Hypothalamus (tissue), 51 donors: ENCODE data around the gene GRAMD4.

Source experiments
- DNase-seq, 51 donors: peaks; one replicate each; lab custom pipeline; 2025; lab: John Stamatoyannopoulos, UW

The GRAMD4 gene, protein sequence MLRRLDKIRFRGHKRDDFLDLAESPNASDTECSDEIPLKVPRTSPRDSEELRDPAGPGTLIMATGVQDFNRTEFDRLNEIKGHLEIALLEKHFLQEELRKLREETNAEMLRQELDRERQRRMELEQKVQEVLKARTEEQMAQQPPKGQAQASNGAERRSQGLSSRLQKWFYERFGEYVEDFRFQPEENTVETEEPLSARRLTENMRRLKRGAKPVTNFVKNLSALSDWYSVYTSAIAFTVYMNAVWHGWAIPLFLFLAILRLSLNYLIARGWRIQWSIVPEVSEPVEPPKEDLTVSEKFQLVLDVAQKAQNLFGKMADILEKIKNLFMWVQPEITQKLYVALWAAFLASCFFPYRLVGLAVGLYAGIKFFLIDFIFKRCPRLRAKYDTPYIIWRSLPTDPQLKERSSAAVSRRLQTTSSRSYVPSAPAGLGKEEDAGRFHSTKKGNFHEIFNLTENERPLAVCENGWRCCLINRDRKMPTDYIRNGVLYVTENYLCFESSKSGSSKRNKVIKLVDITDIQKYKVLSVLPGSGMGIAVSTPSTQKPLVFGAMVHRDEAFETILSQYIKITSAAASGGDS

GRCh38 chr22:46619830-46620501 lies at the start of gene GRAMD4:
TSS of gene GRAMD4 (plus strand) at chr22:46620386. CDS start at chr22:46626800, 6,414 bp downstream.
- peak in 39 of 51 donors; percentile 36 to 89 (median 67) for DNase-seq

DNA sequence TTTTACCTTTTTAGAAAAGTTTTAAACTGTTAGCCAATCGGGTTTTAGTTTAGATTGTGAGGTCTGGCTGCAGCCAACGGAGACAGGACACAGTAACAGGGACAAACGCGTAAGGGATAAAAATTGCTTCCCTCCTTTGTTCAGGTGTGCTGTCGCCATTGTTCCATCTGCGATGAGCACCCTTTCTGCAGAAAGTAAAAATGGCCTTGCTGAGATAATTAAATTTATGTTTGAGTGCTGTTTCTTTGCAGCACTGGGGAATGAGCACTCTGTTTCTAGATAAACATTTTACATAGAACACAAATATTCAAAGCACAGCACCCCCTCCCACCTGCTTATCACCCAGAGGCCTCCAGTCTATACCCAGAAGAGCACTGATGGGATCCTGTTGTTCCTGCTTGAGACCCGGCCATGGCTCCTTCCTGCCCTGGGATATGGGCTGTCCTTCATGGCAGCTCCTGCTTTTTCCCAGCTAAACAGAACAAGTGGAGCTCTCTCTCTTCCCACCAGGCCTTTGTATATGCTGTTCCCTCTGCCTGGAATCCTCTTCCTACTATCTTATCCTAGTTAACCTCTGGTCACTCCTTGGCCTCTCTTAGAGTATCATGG lies 48.4 kb upstream of the GRAMD4 start:
- DNase-seq, result no peak

- no peak for DNase-seq
Observed at GRCh38 chr22:46572911-46573780, 47.0 kb upstream of the GRAMD4 start.

DNA sequence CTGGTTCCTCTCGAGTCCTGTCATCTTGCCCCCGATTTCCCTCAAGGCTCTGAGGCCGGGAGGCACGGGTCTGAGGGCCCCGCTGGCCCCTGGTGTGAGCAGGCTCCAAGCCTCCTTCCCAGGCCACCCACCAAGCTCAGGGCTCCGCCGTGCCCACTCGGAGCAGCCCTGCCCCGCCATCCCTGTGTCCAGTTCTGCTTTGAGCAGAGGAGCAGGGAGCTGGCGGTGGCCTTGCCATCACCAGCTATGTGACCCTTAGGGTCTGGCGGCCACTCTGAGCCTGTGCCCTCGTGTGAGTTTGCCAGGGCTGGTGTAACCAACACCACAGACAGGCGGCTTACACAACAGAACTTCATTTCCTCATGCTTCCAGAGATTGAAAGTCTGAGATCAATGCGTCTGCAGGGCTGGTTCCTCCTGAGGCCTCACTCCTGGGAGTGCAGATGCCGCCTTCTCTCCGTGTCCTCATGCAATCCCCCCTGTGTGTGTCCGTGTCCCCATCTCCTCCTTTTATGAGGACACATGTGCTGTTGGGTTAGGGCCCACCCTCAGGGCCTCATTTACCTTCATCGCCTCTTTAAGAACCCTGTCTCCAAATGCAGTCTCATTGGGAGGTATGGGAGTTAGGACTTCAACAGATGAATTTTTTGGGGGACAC lies 46.3 kb upstream of the GRAMD4 start:
- DNase-seq, result no peak

DNA sequence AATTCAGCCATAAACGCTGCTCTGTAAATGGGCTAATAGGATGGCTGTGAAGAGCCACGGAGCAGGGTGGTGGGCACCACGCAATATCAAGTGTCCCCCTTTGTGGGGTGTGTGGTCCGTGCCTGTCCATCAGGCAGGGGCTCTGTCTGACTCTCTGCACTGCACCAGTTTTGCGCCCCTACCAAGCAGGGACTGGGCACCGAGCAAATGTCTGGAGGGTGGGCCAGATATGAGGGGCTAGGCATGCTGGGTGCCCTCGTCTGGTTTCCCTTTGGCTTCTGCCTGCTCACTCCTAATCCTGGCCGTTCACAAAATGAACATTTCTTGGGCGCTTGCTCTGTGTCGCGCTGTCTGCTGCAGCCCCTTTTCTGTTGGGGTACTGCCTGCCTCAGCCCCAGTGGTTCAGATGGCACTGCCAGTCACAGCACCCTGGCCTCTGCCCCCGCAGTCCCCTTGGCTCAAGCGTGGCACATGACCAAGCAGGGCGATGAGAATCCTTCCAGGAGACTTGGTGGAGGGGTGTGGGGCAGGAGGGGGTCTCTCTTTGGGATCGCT lies 45.7 kb upstream of the GRAMD4 start:
- no peak for DNase-seq

DNA sequence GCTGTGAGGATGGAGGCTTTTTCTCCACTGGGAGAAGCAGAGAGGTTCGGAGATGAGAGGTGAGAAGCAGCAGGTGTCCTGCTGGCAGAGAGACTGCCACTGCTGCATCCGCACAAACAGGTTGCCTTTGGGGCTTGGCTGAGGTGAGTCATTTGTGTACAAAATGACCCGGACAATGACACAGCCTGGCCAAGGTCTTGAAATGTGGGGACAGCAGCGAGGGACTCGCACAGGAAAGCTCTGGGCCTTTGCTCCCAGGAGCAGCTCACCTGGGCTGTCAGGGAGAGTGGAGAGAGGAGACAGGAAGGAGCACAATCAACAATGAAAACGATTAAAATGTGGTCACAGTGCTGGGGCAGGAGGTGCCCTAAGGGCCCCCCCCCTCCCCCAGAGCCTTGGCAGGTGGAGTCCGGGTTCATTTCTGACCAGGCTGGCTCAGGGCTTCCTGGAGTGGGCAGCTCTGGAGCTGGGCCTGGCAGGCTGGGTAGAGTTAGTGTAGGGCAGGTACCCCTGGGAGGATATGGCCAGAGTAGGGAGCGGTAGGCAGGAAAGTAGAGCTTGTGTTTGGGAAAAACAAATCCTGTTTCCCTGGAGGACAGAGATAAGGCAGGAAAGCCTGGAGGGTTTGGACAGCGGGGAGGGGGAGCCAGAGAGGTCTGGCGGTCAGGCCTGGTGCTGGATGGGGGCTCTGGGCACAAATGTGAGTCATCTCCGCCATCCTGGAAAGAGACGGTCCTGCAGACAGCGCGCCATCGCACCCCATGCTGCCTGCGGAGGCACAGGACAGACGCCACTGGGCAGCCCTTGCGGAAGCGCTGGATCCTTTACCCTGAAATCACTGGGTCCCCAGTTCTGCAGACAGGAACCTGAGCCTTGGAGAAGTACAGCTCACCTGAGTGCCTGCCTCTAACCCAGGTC lies 44.9 kb upstream of the GRAMD4 start:
- no peak for DNase-seq

- peak in 1 of 51 donors; percentile 39 for DNase-seq
Observed at GRCh38 chr22:46575911-46576555, 44.2 kb upstream of the GRAMD4 start.

DNA sequence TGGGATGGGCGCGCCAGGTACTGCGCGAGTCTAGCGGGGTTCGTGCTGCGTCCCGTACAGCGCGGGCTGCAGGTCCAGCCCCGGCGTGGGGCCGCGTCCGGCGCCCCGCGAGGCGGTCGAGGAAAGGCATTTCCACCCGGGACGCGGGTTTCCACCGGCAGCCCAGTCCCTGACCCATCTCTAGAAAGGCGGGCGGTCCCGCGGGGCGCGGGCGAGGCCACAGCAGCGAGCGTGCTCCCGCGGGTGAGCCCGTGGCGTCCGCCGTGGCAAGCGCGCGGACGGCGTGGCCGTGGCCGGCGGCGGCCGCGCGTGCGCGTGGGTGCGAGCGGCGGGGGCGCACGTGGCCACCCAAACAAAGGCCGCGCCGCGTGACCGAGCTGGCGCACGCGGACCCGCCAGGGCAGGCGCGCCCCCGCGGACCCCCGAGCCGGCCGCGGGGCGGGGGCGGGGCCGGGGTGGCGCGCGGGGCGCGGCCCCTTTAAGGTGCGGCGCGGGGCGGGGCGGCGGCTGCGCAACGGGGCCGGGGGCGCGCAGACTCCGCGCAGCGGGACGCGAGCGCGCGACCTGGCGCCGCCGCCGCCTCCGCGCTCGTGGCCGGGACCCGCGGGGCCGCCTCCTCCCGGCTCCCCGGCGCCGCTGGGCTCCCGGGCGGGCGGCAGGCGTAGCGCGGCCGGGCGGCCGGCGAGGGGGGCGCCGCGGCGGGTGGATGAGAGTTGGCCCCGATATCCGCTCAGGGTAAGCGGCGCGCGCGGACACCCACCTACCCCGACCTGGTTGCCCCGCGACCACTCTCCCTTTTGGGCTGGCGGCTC lies 43.4 kb upstream of the GRAMD4 start:
- DNase-seq, result peak in 13 of 51 donors; percentile 26 to 77 (median 51)

GRCh38 chr22:46577368-46578249 lies 42.6 kb upstream of the GRAMD4 start:
- peak in 1 of 51 donors; percentile 21 for DNase-seq

DNA sequence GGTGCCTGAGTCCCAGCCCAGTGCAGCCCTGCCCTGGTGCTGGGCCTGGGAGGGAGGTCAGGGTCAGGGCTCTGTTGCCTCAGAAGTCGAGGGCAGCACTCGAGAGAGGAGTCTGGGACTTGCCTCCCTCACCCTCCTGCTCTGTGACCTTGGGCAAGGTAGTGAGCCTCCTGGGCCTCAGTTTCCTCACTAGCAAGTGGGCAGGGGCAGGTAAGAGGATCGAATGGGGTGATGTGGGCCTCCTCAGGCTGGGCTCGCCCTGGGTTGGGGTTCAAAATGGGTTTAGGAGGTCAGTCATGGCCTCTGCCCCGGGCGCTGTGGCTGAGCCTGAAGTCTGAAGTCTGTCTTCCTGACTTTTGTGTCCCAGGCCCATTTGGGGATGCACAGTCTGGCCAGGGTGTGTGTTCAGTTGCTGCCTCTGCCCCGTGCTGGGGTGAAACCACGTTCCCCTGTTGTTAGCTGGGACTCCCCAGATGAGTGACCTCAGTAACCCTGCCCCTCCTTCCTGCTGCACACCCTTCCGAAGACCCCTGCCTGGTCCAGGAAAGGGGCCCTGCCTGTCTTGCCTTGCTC lies 41.8 kb upstream of the GRAMD4 start:
- no peak for DNase-seq

- DNase-seq, result peak in 3 of 51 donors; percentile 14 to 37 (median 34)
Observed at GRCh38 chr22:46578824-46579561, 41.2 kb upstream of the GRAMD4 start.

GRCh38 chr22:46579751-46580449 lies 40.3 kb upstream of the GRAMD4 start:
- DNase-seq, result no peak

DNA sequence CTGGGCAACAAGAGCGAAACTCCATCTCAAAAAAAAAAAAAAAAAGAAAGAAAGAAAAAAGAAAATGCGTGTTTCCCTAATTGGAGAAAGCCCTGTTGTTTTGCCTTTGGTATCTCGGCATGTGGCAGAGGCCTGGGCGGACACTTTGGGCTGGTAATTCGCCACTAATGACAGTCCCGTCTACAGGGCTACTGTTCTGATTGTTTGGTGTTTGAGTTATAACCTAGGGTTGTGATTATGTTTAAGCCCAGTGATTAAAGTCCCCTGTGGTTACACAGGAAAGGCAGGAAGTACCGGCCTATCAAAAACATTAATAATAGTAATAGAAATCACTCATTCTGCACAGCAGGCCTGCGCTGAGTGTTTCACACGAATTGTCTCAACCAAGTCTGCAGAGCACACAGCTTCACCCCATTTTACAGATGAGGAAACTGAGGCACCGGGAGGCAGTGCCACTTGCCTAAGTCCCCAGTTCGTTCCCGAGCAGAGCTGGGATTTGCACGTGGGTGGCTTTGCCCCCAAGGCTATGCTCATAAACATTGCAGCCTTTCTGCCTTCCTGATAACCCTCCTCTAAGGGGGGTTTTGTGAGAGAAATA lies 39.1 kb upstream of the GRAMD4 start:
- no peak for DNase-seq
